SK-N-MC (cell line): Measurements from ENCODE around the gene CLSTN1.

Experiments used
- DNase-seq: peaks from one replicate; pipeline ENCODE4 v3.0.0-alpha.2; 2011; ENCODE audit warnings: low read depth, low spot score
- H3K27ac ChIP-seq: fragments of 200-600 bp; sonication (generic); 2 replicates; pipeline ENCODE4 v1.5.1; 2016; ENCODE audit warnings: mixed run types
- H3K36me3 ChIP-seq: fragments of 200-600 bp; sonication (generic); 2 replicates; pipeline ENCODE4 v1.6.1; 2017; ENCODE audit warnings: antibody characterized with exemption, low read length, mixed read lengths; ENCODE audit not compliant: insufficient read depth
- H3K4me3 ChIP-seq: fragments of 200-600 bp; sonication (generic); 2 replicates; pipeline ENCODE4 v1.5.1; 2016
- H3K9ac ChIP-seq: fragments of 200-600 bp; sonication (generic); 2 replicates; pipeline ENCODE4 v1.8.0; 2017; ENCODE audit warnings: mixed run types, mixed read lengths; ENCODE audit not compliant: insufficient read length
- H3K9me3 ChIP-seq: fragments of 200-600 bp; sonication (generic); 2 replicates; pipeline ENCODE4 v1.6.1; 2017; ENCODE audit warnings: low read depth, mild to moderate bottlenecking, antibody characterized with exemption, low read length, moderate library complexity, mixed read lengths
- EZH2 ChIP-seq: fragments of 200-600 bp; sonication (generic); IDR thresholded peaks from one replicate; pipeline ENCODE4 v1.6.1; 2017; ENCODE audit warnings: antibody characterized with exemption
- FOXP2 ChIP-seq: optimal IDR thresholded peaks from 2 replicates; pipeline ENCODE3; 2011; ENCODE audit warnings: mild to moderate bottlenecking, moderate library complexity; ENCODE audit not compliant: insufficient read depth; ENCODE audit errors: extremely low read length, control extremely low read depth
- POLR2AphosphoS5 ChIP-seq: IDR thresholded peaks from 2 replicates; pipeline ENCODE4 v1.6.1; 2012; ENCODE audit warnings: mild to moderate bottlenecking, low read depth, low read length, borderline replicate concordance

Gene CLSTN1

DNA sequence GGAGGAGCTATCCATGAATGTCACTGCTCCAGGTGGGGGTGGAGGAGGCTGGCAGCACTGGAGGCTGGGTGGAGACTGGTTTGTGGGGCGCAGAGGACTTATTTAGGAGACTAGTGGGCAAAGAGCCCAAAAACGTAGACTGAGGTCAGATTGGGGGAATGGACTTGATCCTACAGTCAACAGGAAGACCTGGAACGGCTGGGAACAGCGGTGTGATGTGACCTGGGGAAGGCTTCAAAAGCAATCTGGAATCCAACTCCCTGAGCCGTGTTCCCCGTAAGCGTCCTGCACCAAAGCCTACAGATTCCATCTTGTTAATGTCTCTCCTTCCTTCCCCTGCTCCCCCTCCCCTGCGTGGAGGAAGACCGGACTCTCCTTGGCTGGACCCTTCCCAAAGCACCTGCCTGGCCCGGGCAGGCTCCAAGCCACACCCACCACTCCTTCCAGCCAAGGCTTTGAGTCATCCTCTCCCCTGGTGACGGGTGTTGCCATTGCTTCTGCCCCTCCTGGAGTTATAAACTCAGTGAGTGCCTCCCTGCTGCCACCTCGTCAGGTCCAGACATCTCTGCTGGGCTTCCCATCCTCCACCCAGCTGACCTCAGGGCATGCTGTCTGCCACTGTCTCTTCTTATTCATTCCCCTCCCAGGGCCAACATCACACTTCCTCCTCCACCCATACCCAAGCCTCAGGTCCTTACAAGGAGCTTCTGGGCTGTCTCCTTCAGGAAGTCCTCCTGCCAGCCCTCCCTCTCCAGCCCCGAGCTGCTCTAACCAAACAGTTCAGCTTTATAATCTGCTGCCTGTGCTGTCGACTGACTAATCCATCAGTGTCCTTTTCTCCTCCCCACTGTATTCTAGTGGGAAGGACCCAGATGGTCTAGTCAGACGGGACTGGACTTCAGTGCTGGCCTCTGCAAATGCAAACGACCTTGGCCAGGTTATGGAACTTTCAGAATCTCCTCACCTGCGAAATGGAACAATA, 1.6 kb upstream of the CLSTN1 start:
- DNase-seq, result no peak
- Histone ChIP-seq H3K9ac (no peak overlapping the region), H3K4me3 (no peak overlapping the region), H3K9me3 (no peaks in the 10 kb centered on the region), H3K27ac (no peak overlapping the region), H3K36me3 (no peaks in the 10 kb centered on the region)
- TF ChIP-seq POLR2AphosphoS5, result no peak
- TF ChIP-seq EZH2, result no peak
- no peak for TF ChIP-seq FOXP2

DNA sequence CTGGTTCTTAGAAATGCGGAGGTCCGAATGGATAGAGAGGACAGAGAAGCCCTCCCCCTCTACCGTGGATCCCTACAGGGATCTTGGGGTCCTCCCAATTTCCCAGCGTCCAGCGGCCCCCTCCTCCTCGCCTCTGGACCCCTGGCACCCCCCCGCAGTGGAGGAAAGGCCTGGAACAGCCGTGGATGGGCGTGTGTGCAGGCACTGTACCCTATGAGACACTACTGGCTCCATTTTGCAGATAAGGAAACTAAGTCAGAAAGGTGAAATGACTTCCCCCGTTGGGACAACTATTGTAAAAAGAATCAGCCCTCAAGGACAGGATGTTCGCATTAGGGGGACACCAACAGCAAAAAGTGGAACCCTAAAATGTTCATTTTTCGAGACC, 931 bp upstream of the CLSTN1 start:
- no peak overlapping the region for H3K27ac ChIP-seq
- H3K36me3 ChIP-seq, result no peaks in the 10 kb centered on the region
- no peak overlapping the region for H3K4me3 ChIP-seq
- DNase-seq, result no peak
- no peaks in the 10 kb centered on the region for H3K9me3 ChIP-seq
- H3K9ac ChIP-seq, result no peak overlapping the region
- TF ChIP-seq FOXP2 (no peak), POLR2AphosphoS5 (no peak), EZH2 (no peak)

- Histone ChIP-seq H3K9ac (peak overlapping the region; percentile 80), H3K27ac (no peak overlapping the region), H3K4me3 (peak overlapping the region; percentile 89), H3K36me3 (peaks cover 3% of the 10 kb centered on the region; the same call in 1 of the 2 replicates), H3K9me3 (no peaks in the 10 kb centered on the region)
- DNase-seq, result no peak
- TF ChIP-seq EZH2 (no peak), POLR2AphosphoS5 (no peak), FOXP2 (no peak)
Observed at GRCh38 chr1:9823693-9823942, 147 bp downstream of the CLSTN1 start.

- H3K4me3 ChIP-seq, result peak overlapping the region; percentile 89
- H3K9ac ChIP-seq, result peak overlapping the region; percentile 80
- H3K36me3 ChIP-seq, result peaks cover 3% of the 10 kb centered on the region; the same call in 1 of the 2 replicates
- no peak overlapping the region for H3K27ac ChIP-seq
- TF ChIP-seq FOXP2 (no peak), POLR2AphosphoS5 (no peak), EZH2 (no peak)
- DNase-seq, result no peak
- no peaks in the 10 kb centered on the region for H3K9me3 ChIP-seq
Observed at GRCh38 chr1:9822897-9823692, 670 bp downstream of the CLSTN1 start.

GRCh38 chr1:9822490-9822889, 1.3 kb downstream of the CLSTN1 start:
- no peak for DNase-seq
- Histone ChIP-seq H3K9me3 (no peaks in the 10 kb centered on the region), H3K9ac (peak overlapping the region; percentile 80), H3K36me3 (peaks cover 3% of the 10 kb centered on the region; the same call in 1 of the 2 replicates), H3K4me3 (peak overlapping the region; percentile 89), H3K27ac (no peak overlapping the region)
- TF ChIP-seq POLR2AphosphoS5, result no peak
- TF ChIP-seq EZH2, result no peak
- TF ChIP-seq FOXP2, result no peak

- no peak for DNase-seq
- H3K9ac ChIP-seq, result peak overlapping the region; percentile 80
- H3K36me3 ChIP-seq, result peaks cover 3% of the 10 kb centered on the region; the same call in 1 of the 2 replicates
- no peak for TF ChIP-seq EZH2
- H3K27ac ChIP-seq, result no peak overlapping the region
- H3K4me3 ChIP-seq, result peak overlapping the region; percentile 89
- H3K9me3 ChIP-seq, result no peaks in the 10 kb centered on the region
Observed at GRCh38 chr1:9821710-9822109, 2.1 kb downstream of the CLSTN1 start.

DNA sequence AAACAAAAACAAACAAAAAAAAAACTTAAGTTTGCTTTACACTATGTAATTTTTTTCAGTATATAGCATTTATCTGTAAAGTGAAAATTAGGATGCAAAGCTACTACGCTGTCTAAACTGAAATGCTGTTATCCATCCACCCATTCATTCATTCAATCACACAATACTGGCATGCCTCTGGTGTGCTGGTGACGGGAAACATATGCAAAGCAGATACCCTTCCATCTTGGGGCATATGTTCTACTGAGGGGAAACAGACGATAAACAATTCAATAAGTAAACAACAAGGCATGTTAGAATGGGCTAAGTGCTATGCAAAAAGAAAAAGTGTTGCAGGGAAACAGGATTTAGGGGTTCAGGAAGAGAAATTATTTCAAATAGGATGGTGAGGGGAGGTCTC, 3.2 kb downstream of the CLSTN1 start:
- no peak overlapping the region for H3K27ac ChIP-seq
- peaks cover 3% of the 10 kb centered on the region; the same call in 1 of the 2 replicates for H3K36me3 ChIP-seq
- no peak overlapping the region for H3K9ac ChIP-seq
- DNase-seq, result no peak
- H3K4me3 ChIP-seq, result no peak overlapping the region
- H3K9me3 ChIP-seq, result no peaks in the 10 kb centered on the region
- TF ChIP-seq FOXP2 (no peak), EZH2 (no peak), POLR2AphosphoS5 (no peak)

- H3K27ac ChIP-seq, result no peak overlapping the region
- no peak for DNase-seq
- peaks cover 3% of the 10 kb centered on the region; the same call in 1 of the 2 replicates for H3K36me3 ChIP-seq
- H3K9ac ChIP-seq, result no peak overlapping the region
- H3K4me3 ChIP-seq, result no peak overlapping the region
- H3K9me3 ChIP-seq, result no peaks in the 10 kb centered on the region
- TF ChIP-seq POLR2AphosphoS5 (no peak), EZH2 (no peak), FOXP2 (no peak)
Observed at GRCh38 chr1:9817734-9818133, 6.0 kb downstream of the CLSTN1 start.
